ENCODE data around the gene MCAT. TPM values are rescaled to one million over a fixed set of nuclear protein-coding genes. Genes with fewer than 3 reads are reported as not detected.
A peak's percentile ranks its signal among the peaks of the same experiment; 100 is the strongest.
"Not testable (repeated sequence)": the region's sequence is repeated elsewhere in the genome, so short reads cannot be mapped to it uniquely, and the experiment has no call there.

The MCAT gene
- total RNA-seq, 1 donor from 2014 or later = 11.8 TPM

- DNase-seq (ENCODE audit: low read depth) = no peak
- H3K4me3 ChIP-seq (ENCODE audit: low read depth, low read length) = peak overlapping the region; percentile 91
- no peak for FAIRE-seq
- no peaks in the 10 kb centered on the region for H3K27me3 ChIP-seq (ENCODE audit: control insufficient read depth, insufficient read depth, low read length)
- TF ChIP-seq, protein P1, sequence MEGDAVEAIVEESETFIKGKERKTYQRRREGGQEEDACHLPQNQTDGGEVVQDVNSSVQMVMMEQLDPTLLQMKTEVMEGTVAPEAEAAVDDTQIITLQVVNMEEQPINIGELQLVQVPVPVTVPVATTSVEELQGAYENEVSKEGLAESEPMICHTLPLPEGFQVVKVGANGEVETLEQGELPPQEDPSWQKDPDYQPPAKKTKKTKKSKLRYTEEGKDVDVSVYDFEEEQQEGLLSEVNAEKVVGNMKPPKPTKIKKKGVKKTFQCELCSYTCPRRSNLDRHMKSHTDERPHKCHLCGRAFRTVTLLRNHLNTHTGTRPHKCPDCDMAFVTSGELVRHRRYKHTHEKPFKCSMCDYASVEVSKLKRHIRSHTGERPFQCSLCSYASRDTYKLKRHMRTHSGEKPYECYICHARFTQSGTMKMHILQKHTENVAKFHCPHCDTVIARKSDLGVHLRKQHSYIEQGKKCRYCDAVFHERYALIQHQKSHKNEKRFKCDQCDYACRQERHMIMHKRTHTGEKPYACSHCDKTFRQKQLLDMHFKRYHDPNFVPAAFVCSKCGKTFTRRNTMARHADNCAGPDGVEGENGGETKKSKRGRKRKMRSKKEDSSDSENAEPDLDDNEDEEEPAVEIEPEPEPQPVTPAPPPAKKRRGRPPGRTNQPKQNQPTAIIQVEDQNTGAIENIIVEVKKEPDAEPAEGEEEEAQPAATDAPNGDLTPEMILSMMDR (IDR thresholded peaks at IDR 0.05; ENCODE audit: insufficient read depth, low read length, severe bottlenecking) = no peak
- H3K36me3 ChIP-seq (ENCODE audit: control insufficient read depth, insufficient read depth, low read length) = peaks cover 11% of the 10 kb centered on the region
Observed at GRCh38 chr22:43150731-43151206, 7.6 kb upstream of the MCAT start.

DNA sequence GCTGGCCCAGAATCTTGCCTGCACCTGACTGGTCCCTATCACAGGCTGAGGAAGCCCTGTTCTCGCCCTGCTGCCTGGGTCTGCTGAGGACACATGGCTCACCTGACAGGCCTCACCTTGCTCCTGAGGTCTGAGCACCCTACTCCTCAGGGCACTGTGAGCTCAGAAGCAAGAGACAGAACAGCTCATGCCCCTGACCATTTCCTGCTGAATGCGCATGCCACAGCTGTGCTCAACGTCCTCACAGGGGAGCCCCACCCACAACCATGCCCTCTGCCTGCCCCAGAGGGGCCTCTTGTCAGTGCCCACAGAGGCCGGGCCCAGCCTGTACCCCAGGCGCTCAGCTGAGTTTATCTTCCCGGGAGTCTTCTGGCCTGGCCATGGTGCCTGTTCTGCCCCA is 5.4 kb upstream of the MCAT start:
- DNase-seq (ENCODE audit: low read depth) = peak; percentile 52
- FAIRE-seq = no peak
- TF ChIP-seq, protein P1 (IDR thresholded peaks at IDR 0.05; ENCODE audit: insufficient read depth, low read length, severe bottlenecking) = no peak

DNA sequence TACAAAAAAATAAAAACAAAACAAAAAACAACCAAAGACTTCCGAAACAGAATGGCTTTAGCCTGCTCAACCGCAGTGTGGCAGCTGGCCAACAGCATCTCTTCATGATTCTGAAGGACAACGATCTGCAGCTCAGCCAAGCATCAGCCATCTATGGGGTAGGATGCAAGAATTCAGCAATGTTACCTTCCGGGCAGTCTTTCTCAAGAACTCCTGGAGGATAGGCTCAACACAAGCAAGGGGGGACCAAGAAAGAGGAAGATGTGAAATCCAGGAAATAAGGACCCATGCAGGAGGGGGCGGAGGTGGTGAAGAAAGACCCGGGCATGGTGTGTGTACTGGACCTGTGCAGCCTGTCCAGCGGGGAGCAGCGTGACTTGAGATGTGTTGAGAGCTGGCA is 4.6 kb upstream of the MCAT start:
- no peak for DNase-seq (ENCODE audit: low read depth)
- TF ChIP-seq, protein P1 (IDR thresholded peaks at IDR 0.05; ENCODE audit: insufficient read depth, low read length, severe bottlenecking) = no peak
- Histone ChIP-seq H3K27me3 (ENCODE audit: control insufficient read depth, insufficient read depth, low read length) (no peaks in the 10 kb centered on the region), H3K36me3 (ENCODE audit: control insufficient read depth, insufficient read depth, low read length) (no peaks in the 10 kb centered on the region), H3K4me3 (ENCODE audit: low read depth, low read length) (no peak overlapping the region)
- FAIRE-seq = no peak

More for the DNA sequence above, 5.4 kb upstream of the MCAT start:
- Histone ChIP-seq H3K27me3 (ENCODE audit: control insufficient read depth, insufficient read depth, low read length) (no peaks in the 10 kb centered on the region), H3K36me3 (ENCODE audit: control insufficient read depth, insufficient read depth, low read length) (no peaks in the 10 kb centered on the region), H3K4me3 (ENCODE audit: low read depth, low read length) (no peak overlapping the region)

GRCh38 chr22:43146332-43146731 is 3.1 kb upstream of the MCAT start:
- not testable (repeated sequence) for H3K4me3 ChIP-seq (ENCODE audit: low read depth, low read length); DNase-seq (ENCODE audit: low read depth); FAIRE-seq; H3K36me3 ChIP-seq (ENCODE audit: control insufficient read depth, insufficient read depth, low read length); H3K27me3 ChIP-seq (ENCODE audit: control insufficient read depth, insufficient read depth, low read length)

DNA sequence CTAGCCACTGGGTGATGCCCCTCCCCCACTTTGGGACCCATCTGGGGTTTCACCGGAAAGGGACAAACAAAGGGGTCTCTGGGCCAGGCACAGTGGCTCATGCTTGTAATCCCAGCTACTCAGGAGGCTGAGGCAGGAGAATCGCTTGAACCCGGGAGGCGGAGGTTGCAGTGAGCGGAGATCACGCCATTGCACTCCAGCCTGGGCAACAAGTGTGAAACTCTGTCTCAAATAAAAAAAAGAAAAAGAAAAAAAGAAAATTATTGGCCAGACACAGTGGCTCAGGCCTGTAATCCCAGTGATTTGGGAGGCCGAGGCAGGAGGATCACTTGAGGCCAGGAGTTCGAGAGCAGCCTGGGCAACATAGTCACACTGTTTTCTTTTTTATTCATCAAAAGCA is 2.2 kb upstream of the MCAT start:
- not testable (repeated sequence) for DNase-seq (ENCODE audit: low read depth); H3K4me3 ChIP-seq (ENCODE audit: low read depth, low read length); FAIRE-seq

DNA sequence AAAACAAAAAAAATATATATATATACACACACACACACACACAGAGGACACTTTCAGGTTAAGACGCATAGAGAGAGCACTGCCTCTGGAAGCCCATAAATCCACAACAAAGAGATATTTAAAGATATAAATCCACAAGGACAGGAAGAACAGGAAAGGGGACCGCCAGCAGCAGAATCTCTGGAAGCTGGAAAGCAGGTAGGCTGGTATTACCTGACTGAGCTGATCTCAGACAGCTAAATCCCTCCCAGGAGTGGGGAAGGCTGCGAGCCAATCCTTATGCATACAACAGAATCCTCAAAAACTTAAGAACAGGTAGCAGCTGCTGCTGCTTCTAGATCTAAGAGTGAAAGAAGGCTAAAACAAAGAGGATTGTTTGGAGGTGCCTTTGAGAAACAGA is 1.8 kb upstream of the MCAT start:
- Histone ChIP-seq H3K4me3 (ENCODE audit: low read depth, low read length) (no peak overlapping the region), H3K27me3 (ENCODE audit: control insufficient read depth, insufficient read depth, low read length) (no peaks in the 10 kb centered on the region), H3K36me3 (ENCODE audit: control insufficient read depth, insufficient read depth, low read length) (peaks cover 9% of the 10 kb centered on the region)
- TF ChIP-seq, protein P1 (IDR thresholded peaks at IDR 0.05; ENCODE audit: insufficient read depth, low read length, severe bottlenecking) = no peak
- DNase-seq (ENCODE audit: low read depth) (no peak), FAIRE-seq (no peak)

More for the DNA sequence above, 2.2 kb upstream of the MCAT start:
- not testable (repeated sequence) for H3K36me3 ChIP-seq (ENCODE audit: control insufficient read depth, insufficient read depth, low read length); H3K27me3 ChIP-seq (ENCODE audit: control insufficient read depth, insufficient read depth, low read length)

DNA sequence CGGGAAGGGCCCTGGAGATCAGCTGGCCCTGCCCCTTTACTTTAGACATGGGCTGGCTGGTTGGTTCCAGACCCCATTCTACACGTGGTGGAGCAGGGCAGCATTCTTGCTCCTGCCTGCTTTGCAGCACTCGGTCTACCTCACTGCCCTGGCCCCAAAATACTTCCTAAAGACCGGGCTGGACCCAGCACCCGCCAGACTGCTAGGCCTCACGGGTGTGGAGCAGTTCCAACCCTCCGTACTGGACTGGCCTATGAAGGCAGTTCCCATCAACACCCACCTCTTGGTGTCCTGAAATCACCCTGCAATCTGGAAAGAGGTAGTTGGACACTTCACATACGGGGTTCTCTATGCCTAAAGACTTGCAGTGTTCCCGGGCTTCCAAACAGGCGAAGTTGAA is 6.4 kb downstream of the MCAT start:
- TF ChIP-seq, protein P1 (IDR thresholded peaks at IDR 0.05; ENCODE audit: insufficient read depth, low read length, severe bottlenecking) = no peak
- DNase-seq (ENCODE audit: low read depth) (no peak), FAIRE-seq (no peak)
- Histone ChIP-seq H3K4me3 (ENCODE audit: low read depth, low read length) (no peak overlapping the region), H3K36me3 (ENCODE audit: control insufficient read depth, insufficient read depth, low read length) (peaks cover 31% of the 10 kb centered on the region), H3K27me3 (ENCODE audit: control insufficient read depth, insufficient read depth, low read length) (no peaks in the 10 kb centered on the region)
